ENCODE measurements around the gene RPL38. TPM values are rescaled to one million over a fixed set of nuclear protein-coding genes. Genes with fewer than 3 reads are reported as not detected.

RPL38 gene
- total RNA-seq, 3 donors from 2014 or later: 304 to 570 (median 471) TPM

DNA sequence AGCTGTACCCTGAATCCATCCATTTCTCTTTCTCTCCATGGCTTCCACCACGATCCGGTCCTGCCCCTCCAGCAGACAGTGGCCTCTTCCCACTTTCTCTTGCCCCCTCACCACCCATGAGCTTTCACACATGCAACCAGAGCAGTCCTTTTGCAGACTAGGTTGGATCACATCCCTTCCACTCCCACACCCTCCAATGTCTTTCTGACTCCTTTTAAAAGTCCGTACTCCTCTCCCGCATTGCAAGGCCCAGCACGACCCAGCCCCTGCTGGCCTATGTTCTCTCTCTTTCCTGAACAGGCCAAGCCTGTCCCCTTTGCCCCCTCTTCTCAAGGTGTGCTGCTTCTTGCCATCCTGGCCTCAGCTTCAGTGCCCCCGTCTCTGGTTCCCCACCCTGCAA is 48.1 kb downstream of the RPL38 start:
- TF ChIP-seq POLR2A (IDR thresholded peaks at IDR 0.05): no peak
- no peak for TF ChIP-seq POLR2AphosphoS5 (IDR thresholded peaks at IDR 0.05)
- TF ChIP-seq, protein P1, sequence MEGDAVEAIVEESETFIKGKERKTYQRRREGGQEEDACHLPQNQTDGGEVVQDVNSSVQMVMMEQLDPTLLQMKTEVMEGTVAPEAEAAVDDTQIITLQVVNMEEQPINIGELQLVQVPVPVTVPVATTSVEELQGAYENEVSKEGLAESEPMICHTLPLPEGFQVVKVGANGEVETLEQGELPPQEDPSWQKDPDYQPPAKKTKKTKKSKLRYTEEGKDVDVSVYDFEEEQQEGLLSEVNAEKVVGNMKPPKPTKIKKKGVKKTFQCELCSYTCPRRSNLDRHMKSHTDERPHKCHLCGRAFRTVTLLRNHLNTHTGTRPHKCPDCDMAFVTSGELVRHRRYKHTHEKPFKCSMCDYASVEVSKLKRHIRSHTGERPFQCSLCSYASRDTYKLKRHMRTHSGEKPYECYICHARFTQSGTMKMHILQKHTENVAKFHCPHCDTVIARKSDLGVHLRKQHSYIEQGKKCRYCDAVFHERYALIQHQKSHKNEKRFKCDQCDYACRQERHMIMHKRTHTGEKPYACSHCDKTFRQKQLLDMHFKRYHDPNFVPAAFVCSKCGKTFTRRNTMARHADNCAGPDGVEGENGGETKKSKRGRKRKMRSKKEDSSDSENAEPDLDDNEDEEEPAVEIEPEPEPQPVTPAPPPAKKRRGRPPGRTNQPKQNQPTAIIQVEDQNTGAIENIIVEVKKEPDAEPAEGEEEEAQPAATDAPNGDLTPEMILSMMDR (IDR thresholded peaks at IDR 0.05): no peak
- DNase-seq (ENCODE audit: low spot score in 2 of 2): no peak
- Histone ChIP-seq H3K4me3 (no peak overlapping the region), H3K4me1 (no peaks in the 10 kb centered on the region), H3K27ac (no peak overlapping the region), H3K9me3 (no peaks in the 10 kb centered on the region), H3K36me3 (no peaks in the 10 kb centered on the region), H3K27me3 (no peaks in the 10 kb centered on the region)
- intact Hi-C loops (cut with DNase I; ENCODE audit: low total_unique reads): no loop called here

DNA sequence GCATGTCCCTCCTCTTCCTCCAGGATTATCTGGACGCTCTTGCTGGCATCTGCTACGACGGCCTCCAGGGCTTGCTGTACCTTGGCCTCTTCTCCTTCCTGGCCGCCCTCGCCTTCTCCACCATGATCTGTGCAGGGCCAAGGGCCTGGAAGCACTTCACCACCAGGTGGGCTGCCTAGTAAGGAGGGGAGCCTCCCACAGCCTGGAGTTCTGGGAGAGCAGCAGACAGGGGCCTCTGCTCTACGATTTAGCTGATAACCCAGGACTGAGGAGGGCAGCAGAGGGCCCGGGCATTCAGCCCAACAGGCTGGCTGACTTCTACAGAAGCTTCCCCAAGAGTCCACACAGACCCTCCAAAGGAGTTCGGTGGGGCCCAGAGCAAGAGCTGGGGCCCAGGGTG is 48.7 kb downstream of the RPL38 start:
- Histone ChIP-seq H3K36me3 (no peaks in the 10 kb centered on the region), H3K4me1 (no peaks in the 10 kb centered on the region), H3K4me3 (no peak overlapping the region), H3K27ac (no peak overlapping the region), H3K27me3 (no peaks in the 10 kb centered on the region), H3K9me3 (no peaks in the 10 kb centered on the region)
- TF ChIP-seq, protein P1 (IDR thresholded peaks at IDR 0.05): no peak
- TF ChIP-seq POLR2AphosphoS5 (IDR thresholded peaks at IDR 0.05) (no peak), POLR2A (IDR thresholded peaks at IDR 0.05) (no peak)
- no peak for DNase-seq (ENCODE audit: low spot score in 2 of 2)
- intact Hi-C loops (cut with DNase I; ENCODE audit: low total_unique reads): no loop called here

- Histone ChIP-seq H3K27me3 (no peaks in the 10 kb centered on the region), H3K4me3 (no peak overlapping the region), H3K27ac (no peak overlapping the region), H3K4me1 (no peaks in the 10 kb centered on the region), H3K9me3 (no peaks in the 10 kb centered on the region), H3K36me3 (no peaks in the 10 kb centered on the region)
- TF ChIP-seq, protein P1 (IDR thresholded peaks at IDR 0.05): no peak
- no peak for TF ChIP-seq POLR2A (IDR thresholded peaks at IDR 0.05)
- no peak for TF ChIP-seq POLR2AphosphoS5 (IDR thresholded peaks at IDR 0.05)
- intact Hi-C loops (cut with DNase I; ENCODE audit: low total_unique reads): no loop called here
- DNase-seq (ENCODE audit: low spot score in 2 of 2): no peak
Observed at GRCh38 chr17:74253036-74253435, 49.6 kb downstream of the RPL38 start.

DNA sequence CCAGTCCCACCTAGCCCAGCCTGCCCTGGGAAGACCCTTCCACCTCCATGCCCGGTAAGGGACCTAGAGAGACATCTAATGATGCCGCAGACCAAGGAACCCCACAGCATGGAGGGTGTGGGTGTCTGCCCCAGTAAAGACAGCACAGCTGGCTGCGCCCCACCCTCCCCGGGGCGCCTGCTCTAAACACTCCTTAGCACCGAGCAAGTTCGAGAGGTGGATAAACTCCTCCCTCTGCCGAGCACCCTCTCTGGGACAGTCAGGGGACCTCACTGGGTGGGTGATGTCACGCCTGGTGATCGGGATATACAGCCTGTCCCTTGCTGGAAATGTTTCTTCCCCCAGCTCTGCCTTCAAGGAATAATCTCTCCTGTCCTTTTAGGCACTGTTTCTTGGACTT is 53.8 kb downstream of the RPL38 start:
- Histone ChIP-seq H3K27ac (no peak overlapping the region), H3K36me3 (no peaks in the 10 kb centered on the region), H3K9me3 (no peaks in the 10 kb centered on the region), H3K27me3 (no peaks in the 10 kb centered on the region), H3K4me3 (no peak overlapping the region), H3K4me1 (no peaks in the 10 kb centered on the region)
- intact Hi-C loops (cut with DNase I; ENCODE audit: low total_unique reads): no loop called here
- TF ChIP-seq, protein P1 (IDR thresholded peaks at IDR 0.05): no peak
- no peak for TF ChIP-seq POLR2A (IDR thresholded peaks at IDR 0.05)
- no peak for TF ChIP-seq POLR2AphosphoS5 (IDR thresholded peaks at IDR 0.05)
- no peak for DNase-seq (ENCODE audit: low spot score in 2 of 2)

DNA sequence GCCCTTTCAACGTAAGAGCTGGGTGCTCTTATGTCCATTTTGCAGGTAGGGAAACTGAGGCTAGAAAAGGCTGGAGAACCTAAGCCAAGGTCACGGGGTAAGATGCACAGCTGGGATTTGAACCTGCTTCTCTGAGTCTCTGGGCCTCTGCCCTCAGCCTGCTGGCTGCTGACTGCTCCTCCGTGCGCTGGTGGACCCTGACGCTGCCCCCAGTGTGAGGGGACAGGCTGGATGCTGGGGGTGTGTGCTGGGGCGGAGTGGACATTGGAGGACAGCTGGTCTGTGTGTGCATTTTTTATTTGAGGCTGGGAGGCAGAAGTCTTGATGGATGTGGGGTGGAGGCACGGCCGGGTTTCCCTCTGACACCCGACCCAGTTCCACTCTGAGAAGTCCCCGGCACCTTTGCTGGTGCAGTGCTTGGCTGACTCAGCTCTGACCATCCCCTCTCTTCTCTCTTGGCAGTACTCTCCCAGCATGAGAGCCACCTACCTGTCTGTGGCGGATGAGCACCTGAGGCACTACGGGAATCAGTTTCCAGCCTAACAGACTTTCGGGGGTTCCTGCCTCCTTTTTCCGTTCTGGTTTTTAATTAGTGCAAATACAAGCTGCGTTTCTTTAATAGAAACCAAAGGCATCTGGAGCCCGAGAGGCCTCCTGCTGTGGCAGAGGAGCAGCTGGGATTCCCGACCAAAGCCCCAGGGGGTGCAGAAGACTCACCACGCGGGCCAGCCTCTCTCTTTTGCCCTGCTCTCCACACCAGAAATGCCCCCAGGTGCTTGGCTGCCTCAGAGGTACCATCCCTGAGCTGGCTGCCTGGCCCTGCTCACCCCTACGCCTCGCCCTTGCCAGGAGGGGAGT is 56.4 kb downstream of the RPL38 start:
- no peaks in the 10 kb centered on the region for H3K4me1 ChIP-seq
- DNase-seq (ENCODE audit: low spot score in 2 of 2): no peak
- no peaks in the 10 kb centered on the region for H3K27me3 ChIP-seq
- intact Hi-C loops (cut with DNase I; ENCODE audit: low total_unique reads): no loop called here
- TF ChIP-seq, protein P1 (IDR thresholded peaks at IDR 0.05): no peak
- no peak for TF ChIP-seq POLR2AphosphoS5 (IDR thresholded peaks at IDR 0.05)
- TF ChIP-seq POLR2A (IDR thresholded peaks at IDR 0.05): no peak
- no peak overlapping the region for H3K4me3 ChIP-seq
- no peaks in the 10 kb centered on the region for H3K9me3 ChIP-seq
- H3K36me3 ChIP-seq: no peaks in the 10 kb centered on the region
- H3K27ac ChIP-seq: no peak overlapping the region
